MM.1S (cell line): ENCODE measurements around the gene ADAMTS4.

Experiments used
- DNase-seq: peaks from one replicate; pipeline ENCODE4 v3.0.0-alpha.2; 2015
- H2AFZ ChIP-seq: fragments of 300-600 bp; sonication (generic); 2 replicates; pipeline ENCODE4 v1.6.0; 2016; ENCODE audit warnings: antibody characterized with exemption, low read length
- H3F3A ChIP-seq: fragments of 300-600 bp; sonication (generic); 2 replicates; pipeline ENCODE4 v1.6.1; 2016; ENCODE audit warnings: mild to moderate bottlenecking, antibody characterized with exemption, low read length, moderate library complexity, mixed read lengths; ENCODE audit not compliant: insufficient read depth
- H3K27ac ChIP-seq: fragments of 300-600 bp; sonication (generic); 2 replicates; pipeline ENCODE4 v1.5.1; 2016; ENCODE audit warnings: mild to moderate bottlenecking, low read length
- H3K27me3 ChIP-seq: fragments of 300-600 bp; sonication (generic); replicated peaks from 2 replicates; pipeline ENCODE4 v1.6.0; 2016; ENCODE audit warnings: low read length; ENCODE audit not compliant: insufficient read depth
- H3K36me3 ChIP-seq: fragments of 300-600 bp; sonication (generic); replicated peaks from 2 replicates; pipeline ENCODE4 v1.6.1; 2016; ENCODE audit warnings: mild to moderate bottlenecking, low read length, mixed read lengths; ENCODE audit not compliant: insufficient read depth
- H3K4me1 ChIP-seq: fragments of 300-600 bp; sonication (generic); 2 replicates; pipeline ENCODE4 v1.6.1; 2016; ENCODE audit warnings: low read length, mixed read lengths
- H3K4me2 ChIP-seq: fragments of 300-600 bp; sonication (generic); 2 replicates; pipeline ENCODE4 v1.6.0; 2016; ENCODE audit warnings: low read depth, low read length
- H3K4me3 ChIP-seq: fragments of 300-600 bp; sonication (generic); 2 replicates; pipeline ENCODE4 v1.5.1; 2016; ENCODE audit warnings: low read length, mixed read lengths
- H3K79me2 ChIP-seq: fragments of 300-600 bp; sonication (generic); 2 replicates; pipeline ENCODE4 v1.6.1; 2016; ENCODE audit warnings: mixed run types, low read length, mixed read lengths
- H3K9ac ChIP-seq: fragments of 300-600 bp; sonication (generic); 2 replicates; pipeline ENCODE4 v1.6.1; 2016; ENCODE audit warnings: low read length, mixed read lengths
- H3K9me2 ChIP-seq: fragments of 300-600 bp; sonication (generic); replicated peaks from 2 replicates; pipeline ENCODE4 v1.6.1; 2016; ENCODE audit warnings: mild to moderate bottlenecking, low read length, mixed read lengths; ENCODE audit not compliant: insufficient read depth
- H3K9me3 ChIP-seq: fragments of 300-600 bp; sonication (generic); replicated peaks from 2 replicates; pipeline ENCODE4 v1.6.1; 2016; ENCODE audit warnings: mild to moderate bottlenecking, low read length, mixed read lengths; ENCODE audit not compliant: insufficient read depth
- H4K20me1 ChIP-seq: fragments of 300-600 bp; sonication (generic); 2 replicates; pipeline ENCODE4 v1.6.1; 2016; ENCODE audit warnings: mild to moderate bottlenecking, low read length, moderate library complexity, mixed read lengths; ENCODE audit not compliant: insufficient read depth
- EZH2 ChIP-seq: fragments of 300-600 bp; sonication (generic); optimal IDR thresholded peaks from 2 replicates; pipeline ENCODE3; 2017; ENCODE audit warnings: low read depth, mild to moderate bottlenecking, antibody characterized with exemption, low read length, mixed read lengths
- EZH2phosphoT487 ChIP-seq: fragments of 300-600 bp; sonication (generic); IDR thresholded peaks from 2 replicates; pipeline ENCODE4 v1.6.1; 2018; ENCODE audit warnings: antibody characterized with exemption, low read length
- TF ChIP-seq, protein P1 (sequence below): fragments of 300-600 bp; sonication (generic); IDR thresholded peaks from 2 replicates; pipeline ENCODE4 v1.5.1; 2016; ENCODE audit warnings: antibody characterized with exemption, low read length, mixed read lengths

ADAMTS4 gene

DNA sequence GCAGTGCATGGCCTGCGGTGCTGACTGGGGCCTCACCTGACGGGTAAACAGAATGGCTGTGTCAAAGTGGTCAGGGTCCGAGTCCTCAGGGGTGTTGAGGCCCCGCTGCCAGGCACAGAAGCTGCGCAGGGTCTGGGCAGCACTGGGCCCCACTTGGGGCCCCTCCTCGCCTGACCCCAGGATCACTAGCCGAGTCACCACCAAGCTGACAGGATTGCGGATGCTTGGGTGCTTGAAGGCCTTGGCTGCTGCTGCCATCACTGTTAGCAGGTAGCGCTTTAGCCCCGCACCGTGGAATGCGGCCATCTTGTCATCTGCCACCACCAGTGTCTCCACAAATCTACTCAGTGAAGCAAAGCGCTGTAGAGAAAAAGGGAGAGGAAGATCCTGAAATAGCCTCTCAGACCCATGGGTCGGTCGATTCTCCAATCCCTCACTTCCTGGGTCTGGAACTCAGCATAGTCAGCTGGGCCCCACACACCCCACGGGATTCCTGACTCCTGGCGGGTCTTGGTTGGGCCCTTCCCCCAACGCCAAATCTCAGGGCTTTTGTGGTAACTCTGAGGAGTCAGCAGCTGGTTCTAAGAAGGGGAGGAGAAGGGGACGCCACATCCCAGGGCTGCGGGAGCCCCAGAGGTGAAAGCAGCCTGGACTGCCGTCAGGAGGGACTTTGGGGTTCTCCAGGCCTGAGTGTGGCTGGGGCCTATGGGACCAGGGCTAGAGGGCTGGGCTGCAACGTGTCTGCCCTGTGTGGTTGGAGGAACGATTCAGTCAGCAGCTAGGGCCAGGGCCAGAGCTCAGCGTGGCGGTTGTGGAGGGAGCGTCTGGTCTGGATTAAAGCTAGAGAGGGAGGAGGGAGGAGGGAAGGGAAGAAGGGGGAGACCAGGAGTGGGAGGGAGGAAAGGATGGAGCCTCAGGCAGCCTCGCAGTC lies 2.1 kb downstream of the ADAMTS4 start:
- H2AFZ ChIP-seq, result no peak overlapping the region
- H3K9ac ChIP-seq, result no peak overlapping the region
- no peaks in the 10 kb centered on the region for H3K9me2 ChIP-seq
- DNase-seq, result no peak
- no peak overlapping the region for H3K4me2 ChIP-seq
- 0 out of 2 replicates have a peak, but pooled peaks cover 4% of the 10 kb centered on the region for H3F3A ChIP-seq
- H4K20me1 ChIP-seq, result no peaks in the 10 kb centered on the region
- peaks cover 2% of the 10 kb centered on the region; the same call in 1 of the 2 replicates for H3K79me2 ChIP-seq
- TF ChIP-seq EZH2phosphoT487 (no peak), EZH2 (no peak)
- TF ChIP-seq, protein P1, sequence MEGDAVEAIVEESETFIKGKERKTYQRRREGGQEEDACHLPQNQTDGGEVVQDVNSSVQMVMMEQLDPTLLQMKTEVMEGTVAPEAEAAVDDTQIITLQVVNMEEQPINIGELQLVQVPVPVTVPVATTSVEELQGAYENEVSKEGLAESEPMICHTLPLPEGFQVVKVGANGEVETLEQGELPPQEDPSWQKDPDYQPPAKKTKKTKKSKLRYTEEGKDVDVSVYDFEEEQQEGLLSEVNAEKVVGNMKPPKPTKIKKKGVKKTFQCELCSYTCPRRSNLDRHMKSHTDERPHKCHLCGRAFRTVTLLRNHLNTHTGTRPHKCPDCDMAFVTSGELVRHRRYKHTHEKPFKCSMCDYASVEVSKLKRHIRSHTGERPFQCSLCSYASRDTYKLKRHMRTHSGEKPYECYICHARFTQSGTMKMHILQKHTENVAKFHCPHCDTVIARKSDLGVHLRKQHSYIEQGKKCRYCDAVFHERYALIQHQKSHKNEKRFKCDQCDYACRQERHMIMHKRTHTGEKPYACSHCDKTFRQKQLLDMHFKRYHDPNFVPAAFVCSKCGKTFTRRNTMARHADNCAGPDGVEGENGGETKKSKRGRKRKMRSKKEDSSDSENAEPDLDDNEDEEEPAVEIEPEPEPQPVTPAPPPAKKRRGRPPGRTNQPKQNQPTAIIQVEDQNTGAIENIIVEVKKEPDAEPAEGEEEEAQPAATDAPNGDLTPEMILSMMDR, result no peak
- no peaks in the 10 kb centered on the region for H3K36me3 ChIP-seq
- no peaks in the 10 kb centered on the region for H3K9me3 ChIP-seq
- H3K4me3 ChIP-seq, result no peak overlapping the region
- no peak overlapping the region for H3K27ac ChIP-seq
- H3K4me1 ChIP-seq, result peaks cover 20% of the 10 kb centered on the region
- H3K27me3 ChIP-seq, result no peaks in the 10 kb centered on the region

DNA sequence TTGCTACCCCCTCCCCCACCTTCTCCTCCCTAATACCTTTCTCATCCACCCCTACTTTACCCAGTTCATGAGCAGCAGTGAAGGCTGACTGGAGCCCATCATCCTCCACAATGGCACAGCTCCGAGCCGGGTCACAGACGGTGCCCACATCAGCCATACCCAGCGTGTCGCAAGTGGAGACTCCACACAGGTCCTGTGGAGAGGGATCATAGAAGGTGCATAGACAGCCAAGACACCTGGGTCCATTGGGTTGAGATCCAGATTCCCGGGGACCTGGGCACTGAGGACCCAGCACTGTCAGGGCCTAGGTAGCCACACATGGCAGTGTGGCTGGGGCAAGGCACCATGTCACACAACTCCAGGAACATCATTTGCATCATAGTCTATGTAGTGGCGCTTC lies 2.7 kb downstream of the ADAMTS4 start:
- Histone ChIP-seq H3K4me2 (no peak overlapping the region), H3K79me2 (no peaks in the 10 kb centered on the region), H3K9me2 (no peaks in the 10 kb centered on the region), H3F3A (0 out of 2 replicates have a peak, but pooled peaks cover 4% of the 10 kb centered on the region), H4K20me1 (no peaks in the 10 kb centered on the region), H3K4me3 (no peak overlapping the region), H3K9me3 (no peaks in the 10 kb centered on the region), H2AFZ (no peak overlapping the region), H3K4me1 (peaks cover 13% of the 10 kb centered on the region), H3K36me3 (no peaks in the 10 kb centered on the region), H3K27me3 (no peaks in the 10 kb centered on the region), H3K27ac (no peak overlapping the region), H3K9ac (no peak overlapping the region)
- TF ChIP-seq EZH2, result no peak
- TF ChIP-seq, protein P1, result no peak
- TF ChIP-seq EZH2phosphoT487, result no peak
- DNase-seq, result no peak

DNA sequence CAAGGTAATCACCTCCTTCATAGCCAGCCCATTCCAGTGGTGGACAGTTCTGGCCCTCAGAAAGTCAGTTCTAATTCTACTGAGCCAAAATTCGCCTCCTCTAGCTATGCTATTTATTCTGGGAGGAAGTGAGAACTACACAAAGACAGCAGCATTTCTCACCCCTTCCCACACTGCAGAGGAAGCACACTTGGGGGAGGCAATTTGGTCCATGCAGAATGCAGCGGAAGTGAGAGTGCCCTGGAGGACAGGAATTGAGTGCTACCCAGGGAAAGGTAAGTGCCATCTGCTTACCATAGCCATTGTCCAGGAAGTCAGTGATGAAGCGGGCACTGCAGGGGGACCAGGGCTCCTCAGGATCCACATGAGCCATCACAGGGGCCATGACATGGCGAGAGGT lies 3.7 kb downstream of the ADAMTS4 start:
- Histone ChIP-seq H2AFZ (0 out of 2 replicates have a peak overlapping the region, but pooled peaks have one; percentile 2), H3K4me2 (no peak overlapping the region), H3K9ac (no peak overlapping the region), H3F3A (0 out of 2 replicates have a peak, but pooled peaks cover 4% of the 10 kb centered on the region), H4K20me1 (no peaks in the 10 kb centered on the region), H3K27ac (0 out of 2 replicates have a peak overlapping the region, but pooled peaks have one; percentile 0), H3K4me1 (peaks cover 13% of the 10 kb centered on the region), H3K36me3 (no peaks in the 10 kb centered on the region), H3K9me2 (no peaks in the 10 kb centered on the region), H3K4me3 (no peak overlapping the region), H3K79me2 (no peaks in the 10 kb centered on the region), H3K9me3 (no peaks in the 10 kb centered on the region), H3K27me3 (no peaks in the 10 kb centered on the region)
- DNase-seq, result no peak
- TF ChIP-seq EZH2, result no peak
- TF ChIP-seq, protein P1, result no peak
- TF ChIP-seq EZH2phosphoT487, result no peak
